ENCODE measurements around the gene INSYN1. TPM values are rescaled to one million over a fixed set of nuclear protein-coding genes. Genes with fewer than 3 reads are reported as not detected.

The INSYN1 gene
- total RNA-seq, 1 donor from 2014 or later = 13.0 TPM

DNA sequence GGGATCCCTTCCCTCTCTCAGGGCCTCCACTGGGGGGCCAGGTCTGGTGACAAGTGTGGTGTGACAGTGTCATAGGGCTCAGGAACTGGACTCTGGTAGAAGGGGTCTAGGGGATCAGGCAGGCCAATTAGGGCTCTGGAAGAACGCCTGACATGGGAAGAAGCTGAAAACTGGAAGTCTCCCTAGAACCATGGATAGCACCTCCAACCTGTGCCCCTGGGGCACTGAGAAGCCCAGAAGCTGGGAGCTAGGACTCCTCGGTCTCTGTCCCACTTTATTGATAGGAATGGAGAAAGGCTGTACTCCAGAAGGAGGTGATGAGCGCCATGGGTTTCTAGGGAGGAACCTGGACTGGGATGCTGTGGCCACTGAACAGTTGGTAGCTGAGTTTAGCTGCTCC is 30.7 kb downstream of the INSYN1 start:
- H3K4me1 ChIP-seq = no peaks in the 10 kb centered on the region
- no peak for TF ChIP-seq CTCF (IDR thresholded peaks at IDR 0.05)
- no peaks in the 10 kb centered on the region for H3K36me3 ChIP-seq
- DNase-seq (ENCODE audit: low spot score in 2 of 2) = no peak
- H3K27me3 ChIP-seq = no peaks in the 10 kb centered on the region
- H3K27ac ChIP-seq = no peak overlapping the region
- intact Hi-C loops (cut with DNase I) = no loop called here
- H3K4me3 ChIP-seq = no peak overlapping the region
- no peaks in the 10 kb centered on the region for H3K9me3 ChIP-seq

DNA sequence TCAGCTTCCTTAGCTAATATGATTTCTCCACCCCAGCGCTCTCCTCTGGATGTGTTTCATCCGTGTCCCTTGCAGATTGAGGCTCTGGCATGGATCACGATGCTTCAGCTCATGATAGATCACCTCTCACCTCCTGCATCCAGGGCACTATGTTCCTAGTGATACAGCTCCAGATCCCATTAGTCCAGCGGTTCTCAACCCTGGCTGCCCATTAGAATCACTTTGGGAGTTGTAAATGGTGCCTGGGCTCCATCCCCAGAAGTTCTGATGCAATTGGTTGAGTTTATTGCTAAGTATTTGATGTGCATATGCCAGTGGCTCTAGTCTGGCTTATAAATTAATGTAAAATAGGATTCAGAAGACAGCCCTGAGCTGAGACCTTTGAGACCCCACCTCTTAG is 34.5 kb downstream of the INSYN1 start:
- H3K9me3 ChIP-seq = no peaks in the 10 kb centered on the region
- DNase-seq (ENCODE audit: low spot score in 2 of 2) = no peak
- no peaks in the 10 kb centered on the region for H3K4me1 ChIP-seq
- H3K27me3 ChIP-seq = no peaks in the 10 kb centered on the region
- peaks cover 3 to 4% of the 10 kb centered on the region in 2 donors for H3K36me3 ChIP-seq
- intact Hi-C loops (cut with DNase I) = no loop called here
- TF ChIP-seq CTCF (IDR thresholded peaks at IDR 0.05) = no peak
- H3K4me3 ChIP-seq = no peak overlapping the region
- no peak overlapping the region for H3K27ac ChIP-seq

DNA sequence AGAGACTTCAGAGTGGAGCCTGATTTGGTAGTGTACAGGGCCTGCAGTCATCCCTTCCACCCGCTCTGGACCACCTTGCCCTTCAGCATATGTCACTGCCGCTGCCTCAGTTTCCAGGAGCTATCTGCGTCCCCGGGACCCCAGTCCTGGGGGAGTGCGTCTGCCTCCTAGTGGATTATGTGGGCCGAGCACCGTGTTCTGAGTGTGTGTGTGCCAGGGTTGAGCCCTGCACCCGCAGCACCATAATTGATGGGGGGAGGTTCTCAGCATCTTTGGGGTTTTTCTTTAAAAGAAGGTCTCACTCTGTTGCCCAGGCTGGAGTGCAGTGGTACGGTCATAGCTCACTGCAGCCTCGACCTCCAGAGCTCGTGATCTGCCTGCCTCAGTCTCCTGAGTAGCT is 35.3 kb downstream of the INSYN1 start:
- TF ChIP-seq CTCF (IDR thresholded peaks at IDR 0.05) = no peak
- intact Hi-C loops (cut with DNase I) = no loop called here
- Histone ChIP-seq H3K27me3 (no peaks in the 10 kb centered on the region), H3K27ac (no peak overlapping the region), H3K4me1 (no peaks in the 10 kb centered on the region), H3K9me3 (no peaks in the 10 kb centered on the region), H3K4me3 (no peak overlapping the region), H3K36me3 (peaks cover 12 to 13% of the 10 kb centered on the region in 2 donors)
- DNase-seq (ENCODE audit: low spot score in 2 of 2) = no peak

DNA sequence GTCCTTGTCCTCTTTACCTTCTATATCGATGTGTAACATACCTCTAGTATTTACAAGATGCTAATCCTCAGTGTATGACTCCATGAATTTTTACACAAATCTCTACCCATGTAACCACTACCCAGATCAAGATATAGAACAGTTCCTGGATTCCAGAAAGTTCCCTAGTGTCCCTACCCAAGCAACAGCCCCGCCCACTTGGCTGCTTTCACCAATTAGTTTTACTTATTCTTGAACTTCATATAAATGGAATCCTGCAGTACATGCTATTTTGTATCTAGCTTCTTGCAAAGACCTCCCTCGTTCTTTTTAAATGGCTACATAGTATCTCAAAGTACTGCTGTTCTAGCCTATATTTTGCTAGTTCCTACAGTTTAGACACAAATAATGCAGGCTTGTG is 35.9 kb downstream of the INSYN1 start:
- intact Hi-C loops (cut with DNase I) = no loop called here
- no peak overlapping the region for H3K27ac ChIP-seq
- TF ChIP-seq CTCF (IDR thresholded peaks at IDR 0.05) = no peak

GRCh38 chr15:73716417-73716816 is 36.7 kb downstream of the INSYN1 start:
- H3K4me3 ChIP-seq = no peak overlapping the region
- no peak for TF ChIP-seq CTCF (IDR thresholded peaks at IDR 0.05)
- intact Hi-C loops (cut with DNase I) = no loop called here

More for the DNA sequence above, 35.9 kb downstream of the INSYN1 start:
- Histone ChIP-seq H3K36me3 (peaks cover 12 to 19% of the 10 kb centered on the region in 2 donors), H3K4me3 (no peak overlapping the region), H3K27me3 (no peaks in the 10 kb centered on the region), H3K4me1 (no peaks in the 10 kb centered on the region), H3K9me3 (no peaks in the 10 kb centered on the region)
- no peak for DNase-seq (ENCODE audit: low spot score in 2 of 2)

DNA sequence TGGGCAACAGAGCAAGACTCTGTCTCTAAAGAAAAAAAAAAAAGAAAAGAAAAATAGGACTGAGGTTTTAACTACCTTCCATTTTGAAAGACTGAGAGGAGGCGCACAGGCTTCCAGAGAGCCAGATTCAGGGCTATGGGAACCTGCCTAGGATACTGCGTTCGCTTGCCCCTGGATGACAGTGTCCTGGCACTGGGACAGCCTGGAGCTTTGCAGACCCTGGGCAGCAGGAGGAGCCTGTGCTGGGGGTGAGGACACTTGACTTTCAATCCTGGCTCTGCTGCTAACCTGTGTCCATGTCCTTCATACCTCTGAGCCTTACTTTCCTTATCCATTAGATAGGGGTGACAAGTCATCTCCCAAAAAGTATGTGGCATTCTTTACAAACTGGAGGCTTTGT is 37.7 kb downstream of the INSYN1 start:
- DNase-seq (ENCODE audit: low spot score in 2 of 2) = no peak
- intact Hi-C loops (cut with DNase I) = no loop called here
- Histone ChIP-seq H3K9me3 (no peaks in the 10 kb centered on the region), H3K36me3 (peaks cover 22 to 28% of the 10 kb centered on the region in 2 donors), H3K27ac (no peak overlapping the region), H3K27me3 (no peaks in the 10 kb centered on the region), H3K4me1 (no peaks in the 10 kb centered on the region), H3K4me3 (no peak overlapping the region)
- TF ChIP-seq CTCF (IDR thresholded peaks at IDR 0.05) = no peak

More at GRCh38 chr15:73716417-73716816, 36.7 kb downstream of the INSYN1 start:
- Histone ChIP-seq H3K27me3 (no peaks in the 10 kb centered on the region), H3K27ac (no peak overlapping the region), H3K4me1 (no peaks in the 10 kb centered on the region), H3K9me3 (no peaks in the 10 kb centered on the region), H3K36me3 (peaks cover 13 to 23% of the 10 kb centered on the region in 2 donors)
- DNase-seq (ENCODE audit: low spot score in 2 of 2) = no peak
